ENCODE data around the gene GRIN2A. TPM values are rescaled to one million over a fixed set of nuclear protein-coding genes. Genes with fewer than 3 reads are reported as not detected.

Gene GRIN2A
- total RNA-seq (2022), result 34.6 and 46.9 TPM in 2 replicates
- Bru-seq, nascent RNA, result percentile 85 among the genes with signal in this experiment
- percentile 77 among the genes with signal in this experiment for BruChase-seq, experiment 1, labeled RNA remaining after a 6-hour chase
- BruChase-seq, experiment 2, labeled RNA remaining after a 2-hour chase, result percentile 72 among the genes with signal in this experiment
- long read RNA-seq, partial matches to known transcripts, result 1 of 11 reads
- long read RNA-seq, other reads (novel, unspliced or antisense), result 10 of 11 reads

DNA sequence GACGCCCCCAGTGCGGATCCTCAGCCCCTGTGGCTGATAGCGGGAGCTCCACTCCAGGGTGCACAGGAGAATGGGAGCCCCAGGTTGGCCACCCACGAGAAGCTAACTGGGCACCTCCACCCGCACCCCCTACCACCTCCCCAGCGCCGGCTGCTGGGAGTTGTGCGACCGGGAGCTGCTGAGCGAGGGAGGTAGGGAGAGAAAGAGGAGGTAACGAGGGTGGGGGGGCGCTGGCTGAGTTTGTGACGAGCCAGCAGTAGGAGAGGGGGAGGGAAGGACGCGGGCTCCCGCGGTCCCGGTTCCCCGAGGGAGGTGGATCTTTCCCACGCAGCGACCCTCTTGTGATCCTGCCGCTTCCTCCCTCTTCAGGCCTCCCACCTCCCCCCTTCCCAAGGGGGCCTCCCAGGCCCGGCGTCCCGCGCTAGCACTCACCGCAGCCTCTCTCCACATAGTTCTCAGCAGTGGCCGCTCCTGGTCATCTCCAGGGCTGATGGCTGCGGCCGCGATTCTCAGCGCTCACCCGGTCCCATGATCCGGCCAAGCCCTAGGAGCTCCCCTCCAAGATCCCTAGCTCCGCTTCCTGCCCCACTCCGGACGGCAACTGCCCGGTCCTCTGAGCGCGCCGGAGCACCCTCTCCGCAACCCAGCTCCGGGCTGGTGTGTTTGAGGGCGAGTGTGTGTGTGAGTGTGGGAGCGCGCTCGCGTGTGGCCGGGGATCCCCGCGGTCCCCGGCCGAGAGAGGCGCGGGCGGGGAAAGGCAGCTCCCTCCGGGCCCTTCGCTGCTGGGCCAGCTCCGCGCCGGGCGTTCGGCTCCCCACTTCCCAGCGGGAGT lies at the start of gene GRIN2A:
TSS of gene GRIN2A (minus strand) at position 207 of the 832 bp plus-strand sequence. CDS start 2,017 bp downstream, outside the sequence.
- CTCF ChIA-PET, result interaction anchor here (0.6 to 3.0 kb wide), 19 partner anchors 10 to 704 kb away, joined by 3 to 12 read pairs (median 3); no protein-coding TSS in a partner anchor
- BruUV-seq (replicated peaks), result no TSS peak
- Mint-ChIP-seq H3K4me3 (ENCODE audit: low read depth, unreplicated experiment) (peak within 1 kb of the TSS; percentile 82), H3K36me3 (ENCODE audit: insufficient read depth, unreplicated experiment) (peaks cover 31% of the 10 kb centered on the region), H3K4me1 (ENCODE audit: low read depth, unreplicated experiment) (peaks cover 35% of the 10 kb centered on the region), H3K27ac (ENCODE audit: unreplicated experiment) (peak within 1 kb of the TSS; percentile 46), H3K27me3 (ENCODE audit: unreplicated experiment) (no peaks in the 10 kb centered on the region), H3K9me3 (ENCODE audit: low read depth, unreplicated experiment) (peaks cover 5% of the 10 kb centered on the region)
- peak; percentile 65 for DNase-seq
- intact Hi-C loops (cut with micrococcal nuclease; ENCODE audit: unreplicated experiment), result loop anchor here (1.0 to 10.0 kb wide), 5 partner anchors 60 to 925 kb away; no protein-coding TSS in a partner anchor
- TF ChIP-seq, protein P1, sequence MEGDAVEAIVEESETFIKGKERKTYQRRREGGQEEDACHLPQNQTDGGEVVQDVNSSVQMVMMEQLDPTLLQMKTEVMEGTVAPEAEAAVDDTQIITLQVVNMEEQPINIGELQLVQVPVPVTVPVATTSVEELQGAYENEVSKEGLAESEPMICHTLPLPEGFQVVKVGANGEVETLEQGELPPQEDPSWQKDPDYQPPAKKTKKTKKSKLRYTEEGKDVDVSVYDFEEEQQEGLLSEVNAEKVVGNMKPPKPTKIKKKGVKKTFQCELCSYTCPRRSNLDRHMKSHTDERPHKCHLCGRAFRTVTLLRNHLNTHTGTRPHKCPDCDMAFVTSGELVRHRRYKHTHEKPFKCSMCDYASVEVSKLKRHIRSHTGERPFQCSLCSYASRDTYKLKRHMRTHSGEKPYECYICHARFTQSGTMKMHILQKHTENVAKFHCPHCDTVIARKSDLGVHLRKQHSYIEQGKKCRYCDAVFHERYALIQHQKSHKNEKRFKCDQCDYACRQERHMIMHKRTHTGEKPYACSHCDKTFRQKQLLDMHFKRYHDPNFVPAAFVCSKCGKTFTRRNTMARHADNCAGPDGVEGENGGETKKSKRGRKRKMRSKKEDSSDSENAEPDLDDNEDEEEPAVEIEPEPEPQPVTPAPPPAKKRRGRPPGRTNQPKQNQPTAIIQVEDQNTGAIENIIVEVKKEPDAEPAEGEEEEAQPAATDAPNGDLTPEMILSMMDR (IDR thresholded peaks at IDR 0.05; ENCODE audit: unreplicated experiment), result no peak

DNA sequence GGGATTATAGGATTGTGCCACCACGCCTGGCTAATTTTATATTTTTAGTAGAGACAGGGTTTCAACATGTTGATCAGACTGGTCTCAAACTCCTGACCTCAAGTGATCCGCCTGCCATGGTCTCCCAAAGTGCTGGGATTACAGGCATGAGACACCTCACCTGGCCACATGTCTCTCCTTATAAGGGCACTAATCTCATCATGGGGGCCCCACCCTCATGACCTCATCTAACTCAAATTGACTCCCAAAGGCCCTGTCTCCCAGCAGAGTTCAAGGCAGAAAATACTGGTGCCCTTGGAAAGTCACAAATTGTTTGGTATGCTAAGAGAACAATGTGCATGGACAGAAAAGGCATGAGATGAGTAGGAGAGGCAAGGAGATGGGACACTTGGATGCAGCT lies 49.3 kb upstream of the GRIN2A start:
- Mint-ChIP-seq H3K4me3 (ENCODE audit: low read depth, unreplicated experiment) (no peak overlapping the region), H3K9me3 (ENCODE audit: low read depth, unreplicated experiment) (peaks cover 3% of the 10 kb centered on the region), H3K27me3 (ENCODE audit: unreplicated experiment) (peaks cover 26% of the 10 kb centered on the region), H3K36me3 (ENCODE audit: insufficient read depth, unreplicated experiment) (no peaks in the 10 kb centered on the region), H3K4me1 (ENCODE audit: low read depth, unreplicated experiment) (peaks cover 15% of the 10 kb centered on the region), H3K27ac (ENCODE audit: unreplicated experiment) (no peak overlapping the region)
- BruUV-seq (replicated peaks), result no TSS peak
- no peak for DNase-seq
- intact Hi-C loops (cut with micrococcal nuclease; ENCODE audit: unreplicated experiment), result no loop called here
- CTCF ChIA-PET, result no interaction called here
- TF ChIP-seq, protein P1 (IDR thresholded peaks at IDR 0.05; ENCODE audit: unreplicated experiment), result no peak

DNA sequence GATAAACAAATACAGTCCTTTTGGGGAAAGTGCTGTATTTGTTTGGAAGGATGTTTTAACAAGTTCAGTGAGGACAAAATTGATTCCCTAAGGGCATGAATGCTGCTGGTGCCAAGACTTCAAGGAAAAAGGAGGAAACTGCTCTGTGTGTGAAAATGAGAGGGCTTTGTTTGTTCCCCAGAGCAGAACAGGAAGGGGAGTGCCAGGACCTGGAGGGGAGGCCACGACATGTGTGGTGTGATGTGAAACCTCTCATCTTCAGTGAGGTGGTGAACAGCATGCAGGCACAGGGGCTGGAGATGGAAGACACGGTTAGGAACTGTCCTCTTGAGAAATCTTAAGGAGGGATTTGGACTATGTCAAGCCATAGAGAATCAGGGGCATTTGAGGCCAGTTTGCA lies 46.6 kb upstream of the GRIN2A start:
- no peaks in the 10 kb centered on the region for H3K36me3 Mint-ChIP-seq (ENCODE audit: insufficient read depth, unreplicated experiment)
- H3K27me3 Mint-ChIP-seq (ENCODE audit: unreplicated experiment), result peaks cover 22% of the 10 kb centered on the region
- intact Hi-C loops (cut with micrococcal nuclease; ENCODE audit: unreplicated experiment), result no loop called here
- TF ChIP-seq, protein P1 (IDR thresholded peaks at IDR 0.05; ENCODE audit: unreplicated experiment), result no peak
- BruUV-seq (replicated peaks), result no TSS peak
- peaks cover 15% of the 10 kb centered on the region for H3K4me1 Mint-ChIP-seq (ENCODE audit: low read depth, unreplicated experiment)
- H3K27ac Mint-ChIP-seq (ENCODE audit: unreplicated experiment), result no peak overlapping the region
- no peak overlapping the region for H3K4me3 Mint-ChIP-seq (ENCODE audit: low read depth, unreplicated experiment)
- peaks cover 3% of the 10 kb centered on the region for H3K9me3 Mint-ChIP-seq (ENCODE audit: low read depth, unreplicated experiment)
- CTCF ChIA-PET, result interaction anchor here (0.6 kb wide), 2 partner anchors 11 to 1060 kb away, joined by 3 to 5 read pairs; no protein-coding TSS in a partner anchor
- DNase-seq, result peak; percentile 13

DNA sequence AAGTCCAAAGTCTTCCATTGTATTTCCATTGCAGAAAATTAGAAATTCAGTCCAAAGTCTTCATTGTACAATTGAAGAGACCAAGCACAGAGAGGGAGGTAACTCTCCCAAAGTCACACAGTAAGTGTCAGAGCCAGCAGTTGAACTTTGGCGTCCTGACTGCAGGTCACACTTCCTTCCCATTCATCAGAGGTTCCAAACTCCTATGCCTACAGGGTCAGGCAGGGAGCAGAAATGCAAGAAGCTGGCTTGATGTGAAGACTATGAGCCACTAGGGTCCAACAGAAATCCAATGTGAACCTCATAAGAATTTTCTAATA lies 44.7 kb upstream of the GRIN2A start:
- Mint-ChIP-seq H3K4me3 (ENCODE audit: low read depth, unreplicated experiment) (no peak overlapping the region), H3K27ac (ENCODE audit: unreplicated experiment) (no peak overlapping the region), H3K27me3 (ENCODE audit: unreplicated experiment) (peaks cover 21% of the 10 kb centered on the region), H3K4me1 (ENCODE audit: low read depth, unreplicated experiment) (peaks cover 15% of the 10 kb centered on the region), H3K36me3 (ENCODE audit: insufficient read depth, unreplicated experiment) (no peaks in the 10 kb centered on the region), H3K9me3 (ENCODE audit: low read depth, unreplicated experiment) (peaks cover 3% of the 10 kb centered on the region)
- intact Hi-C loops (cut with micrococcal nuclease; ENCODE audit: unreplicated experiment), result no loop called here
- TF ChIP-seq, protein P1 (IDR thresholded peaks at IDR 0.05; ENCODE audit: unreplicated experiment), result no peak
- BruUV-seq (replicated peaks), result no TSS peak
- no peak for DNase-seq
- CTCF ChIA-PET, result no interaction called here
